ENCODE measurements around the gene COX5A.

GRCh38 chr15:74873036-74873755, 64.7 kb downstream of the COX5A start, which contains the start of gene SCAMP2:
- TF ChIP-seq CTCF (IDR thresholded peaks at IDR 0.05) (no peak), POLR2A (IDR thresholded peaks at IDR 0.05) (peak; percentile 65 to 76)
